GM18873 (cell line): ENCODE measurements around the gene TRIM65.

Experiments used
- ATAC-seq: cut with Tn5 transposase; IDR thresholded peaks from one replicate; pipeline ENCODE4 v1.9.1; 2021; ENCODE audit warnings: mild to moderate bottlenecking, moderate library complexity, moderate number of reproducible peaks; ENCODE audit not compliant: unreplicated experiment, low FRiP score

TRIM65 gene

DNA sequence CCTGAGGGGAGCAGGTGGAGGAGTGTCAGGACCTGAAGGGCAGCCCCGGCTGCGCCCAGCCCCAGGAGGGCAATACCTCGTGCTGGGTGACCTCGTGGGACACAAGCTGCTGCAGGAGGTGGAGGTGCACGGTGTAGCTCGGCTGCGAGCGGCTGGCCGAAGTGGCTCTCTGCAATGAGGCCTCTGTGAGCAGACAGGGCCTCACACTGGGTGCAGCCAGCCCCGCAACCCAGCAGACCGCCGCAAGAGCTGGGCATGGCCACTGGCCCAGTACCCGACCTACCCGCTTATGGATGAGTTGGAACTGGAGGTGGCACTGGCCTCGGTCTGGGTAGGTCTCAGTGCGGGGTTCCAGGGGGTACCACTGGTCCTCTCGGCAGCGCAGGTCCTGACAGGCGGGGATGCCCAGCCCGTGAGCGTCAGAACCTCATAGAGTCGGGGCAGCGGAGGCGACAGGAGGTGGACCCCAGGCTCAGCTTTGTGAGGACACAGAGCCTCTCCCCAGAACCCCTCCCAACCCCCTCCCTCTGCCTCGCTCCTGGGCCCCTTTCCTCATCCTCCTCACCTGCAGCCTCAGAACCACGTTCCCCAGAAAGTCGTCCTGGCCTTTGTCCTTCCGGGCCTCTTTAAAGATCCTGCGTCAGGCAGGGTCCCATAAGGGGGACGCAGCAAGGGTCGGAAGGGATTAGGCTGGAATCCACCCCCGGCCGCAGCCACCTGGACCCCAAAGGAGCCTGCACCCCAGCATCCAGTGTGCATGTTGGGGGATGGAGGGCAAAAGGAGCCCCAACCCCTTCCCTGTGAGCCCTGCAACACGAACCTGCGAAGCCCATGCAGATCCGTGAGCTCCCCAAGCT lies 56.6 kb downstream of the TRIM65 start:
- no peak for ATAC-seq
